Activated CD8-positive, alpha-beta T cell treated with anti-CD3 and anti-CD28 coated beads for 36 hours (primary cell): ENCODE measurements around the gene SND1. TPM values are rescaled to one million over a fixed set of nuclear protein-coding genes. Genes with fewer than 3 reads are reported as not detected.

Experiments used
- ATAC-seq: fragments of 200-7000 bp; cut with Tn5 transposase; one replicate; pipeline ENCODE4 v1.10.0; 2021; ENCODE audit warnings: mild to moderate bottlenecking, moderate library complexity
- CTCF ChIA-PET: fragments of 350-600 bp; sonication (Branson Sonifier 250); formaldehyde crosslinking; loops from one replicate; lab custom pipeline; 2021; ENCODE audit warnings: antibody characterized with exemption; lab: Charles Lee
- POLR2A ChIA-PET: fragments of 350-600 bp; sonication (Branson Sonifier 250); formaldehyde crosslinking; loops from one replicate; lab custom pipeline; 2021; ENCODE audit warnings: antibody characterized with exemption; lab: Charles Lee
- DNase-seq: peaks from one replicate; pipeline ENCODE4 v3.0.0-alpha.2; 2020
- H3K27ac Mint-ChIP-seq: one replicate; pipeline ENCODE4 v1.8.0; 2021; ENCODE audit warnings: mild to moderate bottlenecking, mixed read lengths
- H3K27me3 Mint-ChIP-seq: one replicate; pipeline ENCODE4 v1.8.0; 2021; ENCODE audit warnings: mixed read lengths
- H3K36me3 Mint-ChIP-seq: one replicate; pipeline ENCODE4 v1.8.0; 2021; ENCODE audit warnings: low read depth, mixed read lengths
- H3K4me1 Mint-ChIP-seq: one replicate; pipeline ENCODE4 v1.8.0; 2021; ENCODE audit warnings: low read depth, mixed read lengths
- H3K4me3 Mint-ChIP-seq: one replicate; pipeline ENCODE4 v1.8.0; 2021; ENCODE audit warnings: mild to moderate bottlenecking, moderate library complexity, mixed read lengths
- H3K9me3 Mint-ChIP-seq: one replicate; pipeline ENCODE4 v1.8.0; 2021; ENCODE audit warnings: mixed read lengths
- CTCF ChIP-seq: fragments of 200-600 bp; IDR thresholded peaks from one replicate; pipeline ENCODE4 v1.8.0; 2022; ENCODE audit warnings: antibody characterized with exemption, mild to moderate bottlenecking
- intact Hi-C: fragments of 100-400 bp; cut with micrococcal nuclease; formaldehyde crosslinking; loops from one replicate; pipeline ENCODE4 v1.10.0; 2022
- total RNA-seq, 2 experiments: library from RNA; stranded (reverse); gene quantifications; one replicate each; pipeline ENCODE4 v1.2.3, GENCODE V29; 2021

SND1 gene
- total RNA-seq, 2 experiments from 2014 or later = 206 to 208 TPM

GRCh38 chr7:128081808-128082207 is 429.8 kb downstream of the SND1 start:
- no peak for ATAC-seq
- intact Hi-C loops = no loop called here
- CTCF ChIA-PET = no interaction called here

GRCh38 chr7:128082431-128082830 is 430.4 kb downstream of the SND1 start:
- CTCF ChIA-PET = interaction anchor here (0.6 kb wide), 1 partner anchor 19 kb away, joined by 4 read pairs; no protein-coding TSS in a partner anchor
- no peak for TF ChIP-seq CTCF
- Mint-ChIP-seq H3K36me3 (peaks cover 25% of the 10 kb centered on the region), H3K4me3 (no peak overlapping the region), H3K27me3 (no peaks in the 10 kb centered on the region), H3K27ac (no peak overlapping the region), H3K9me3 (no peaks in the 10 kb centered on the region), H3K4me1 (no peaks in the 10 kb centered on the region)
- ATAC-seq = no peak
- no peak for DNase-seq
- POLR2A ChIA-PET = interaction anchor here (0.6 kb wide), 1 partner anchor 21 kb away, joined by 3 read pairs; no protein-coding TSS in a partner anchor
- intact Hi-C loops = no loop called here

More at GRCh38 chr7:128081808-128082207, 429.8 kb downstream of the SND1 start:
- Mint-ChIP-seq H3K4me3 (no peak overlapping the region), H3K9me3 (no peaks in the 10 kb centered on the region), H3K36me3 (peaks cover 20% of the 10 kb centered on the region), H3K27me3 (no peaks in the 10 kb centered on the region), H3K27ac (no peak overlapping the region), H3K4me1 (no peaks in the 10 kb centered on the region)
- DNase-seq = no peak
- TF ChIP-seq CTCF = no peak
- POLR2A ChIA-PET = interaction anchor here (0.6 kb wide), 1 partner anchor 22 kb away, joined by 3 read pairs; no protein-coding TSS in a partner anchor

GRCh38 chr7:128084896-128085608 is 433.1 kb downstream of the SND1 start:
- intact Hi-C loops = no loop called here
- DNase-seq = no peak

GRCh38 chr7:128090492-128090891 is 438.5 kb downstream of the SND1 start:
- Mint-ChIP-seq H3K27ac (no peak overlapping the region), H3K27me3 (no peaks in the 10 kb centered on the region), H3K36me3 (peaks cover 39% of the 10 kb centered on the region), H3K4me1 (no peaks in the 10 kb centered on the region), H3K9me3 (no peaks in the 10 kb centered on the region), H3K4me3 (no peak overlapping the region)
- DNase-seq (no peak), ATAC-seq (no peak)
- intact Hi-C loops = no loop called here
- ChIA-PET CTCF (interaction anchor here (1.2 kb wide), 1 partner anchor 119 kb away, joined by 3 read pairs; no protein-coding TSS in a partner anchor), POLR2A (no interaction called here)
- TF ChIP-seq CTCF = no peak

More at GRCh38 chr7:128084896-128085608, 433.1 kb downstream of the SND1 start:
- no peaks in the 10 kb centered on the region for H3K4me1 Mint-ChIP-seq
- H3K36me3 Mint-ChIP-seq = peaks cover 26% of the 10 kb centered on the region
- TF ChIP-seq CTCF = no peak
- no peak overlapping the region for H3K4me3 Mint-ChIP-seq
- H3K9me3 Mint-ChIP-seq = no peaks in the 10 kb centered on the region
- H3K27ac Mint-ChIP-seq = no peak overlapping the region
- H3K27me3 Mint-ChIP-seq = no peaks in the 10 kb centered on the region
- CTCF ChIA-PET = no interaction called here
- ATAC-seq = no peak
- POLR2A ChIA-PET = no interaction called here

GRCh38 chr7:128091106-128091505 is 439.1 kb downstream of the SND1 start:
- no peak for TF ChIP-seq CTCF
- no peak for ATAC-seq
- no peak overlapping the region for H3K4me3 Mint-ChIP-seq
- no peaks in the 10 kb centered on the region for H3K9me3 Mint-ChIP-seq
- peaks cover 42% of the 10 kb centered on the region for H3K36me3 Mint-ChIP-seq
- POLR2A ChIA-PET = interaction anchor here (1.2 kb wide), 1 partner anchor 14 kb away, joined by 4 read pairs; no protein-coding TSS in a partner anchor
- H3K27me3 Mint-ChIP-seq = no peaks in the 10 kb centered on the region
- no peak for DNase-seq
- intact Hi-C loops = no loop called here
- CTCF ChIA-PET = no interaction called here
- H3K27ac Mint-ChIP-seq = no peak overlapping the region
- no peaks in the 10 kb centered on the region for H3K4me1 Mint-ChIP-seq
